ENCODE data around the gene HTR6. TPM values are rescaled to one million over a fixed set of nuclear protein-coding genes. Genes with fewer than 3 reads are reported as not detected.

The HTR6 gene
- polyA plus RNA-seq, 1 experiment, result not detected

- no peak for DNase-seq (ENCODE audit: low read depth)
- no peaks in the 10 kb centered on the region for H3K27me3 ChIP-seq (ENCODE audit: control insufficient read depth, insufficient read depth, low read length)
- H3K4me3 ChIP-seq (ENCODE audit: low read depth, low read length), result no peak overlapping the region
- CTCF ChIA-PET, result interaction anchor here (0.8 to 1.1 kb wide), 4 partner anchors 23 to 245 kb away, joined by 3 read pairs; no protein-coding TSS in a partner anchor
- no peak for TF ChIP-seq CTCF (IDR thresholded peaks at IDR 0.05; ENCODE audit: insufficient read depth, low read depth, low read length)
- POLR2A ChIA-PET, result no interaction called here
- H3K36me3 ChIP-seq (ENCODE audit: control insufficient read depth, insufficient read depth, low read length), result peaks cover 3% of the 10 kb centered on the region
These were observed 44.8 kb upstream of the HTR6 start for GRCh38 chr1:19619697-19620384.

- ChIA-PET POLR2A (interaction anchor here (0.6 kb wide), 2 partner anchors 37 to 255 kb away, joined by 6 read pairs; no protein-coding TSS in a partner anchor), CTCF (interaction anchor here (1.0 to 1.5 kb wide), 2 partner anchors 20 to 22 kb away, joined by 3 to 4 read pairs; no protein-coding TSS in a partner anchor)
- H3K36me3 ChIP-seq (ENCODE audit: control insufficient read depth, insufficient read depth, low read length), result peaks cover 5% of the 10 kb centered on the region
- DNase-seq (ENCODE audit: low read depth), result no peak
- no peak for TF ChIP-seq CTCF (IDR thresholded peaks at IDR 0.05; ENCODE audit: insufficient read depth, low read depth, low read length)
- H3K4me3 ChIP-seq (ENCODE audit: low read depth, low read length), result no peak overlapping the region
- no peaks in the 10 kb centered on the region for H3K27me3 ChIP-seq (ENCODE audit: control insufficient read depth, insufficient read depth, low read length)
These were observed 43.9 kb upstream of the HTR6 start for GRCh38 chr1:19620786-19621185.

- TF ChIP-seq CTCF (IDR thresholded peaks at IDR 0.05; ENCODE audit: insufficient read depth, low read depth, low read length), result no peak
- Histone ChIP-seq H3K4me3 (ENCODE audit: low read depth, low read length) (no peak overlapping the region), H3K36me3 (ENCODE audit: control insufficient read depth, insufficient read depth, low read length) (peaks cover 5% of the 10 kb centered on the region), H3K27me3 (ENCODE audit: control insufficient read depth, insufficient read depth, low read length) (no peaks in the 10 kb centered on the region)
- CTCF ChIA-PET, result interaction anchor here (1.5 kb wide), 1 partner anchor 19 kb away, joined by 4 read pairs; no protein-coding TSS in a partner anchor
- POLR2A ChIA-PET, result interaction anchor here (0.6 kb wide), 1 partner anchor 38 kb away, joined by 6 read pairs; no protein-coding TSS in a partner anchor
- no peak for DNase-seq (ENCODE audit: low read depth)
These were observed 43.3 kb upstream of the HTR6 start for GRCh38 chr1:19621274-19621950.

- Histone ChIP-seq H3K36me3 (ENCODE audit: control insufficient read depth, insufficient read depth, low read length) (peaks cover 7% of the 10 kb centered on the region), H3K4me3 (ENCODE audit: low read depth, low read length) (no peak overlapping the region)
These were observed 42.5 kb upstream of the HTR6 start for GRCh38 chr1:19622204-19622603.

More at GRCh38 chr1:19622204-19622603, 42.5 kb upstream of the HTR6 start:
- no peaks in the 10 kb centered on the region for H3K27me3 ChIP-seq (ENCODE audit: control insufficient read depth, insufficient read depth, low read length)
- POLR2A ChIA-PET, result no interaction called here
- no peak for DNase-seq (ENCODE audit: low read depth)
- CTCF ChIA-PET, result no interaction called here
- no peak for TF ChIP-seq CTCF (IDR thresholded peaks at IDR 0.05; ENCODE audit: insufficient read depth, low read depth, low read length)

Data from BJ (cell line).